ENCODE measurements around the gene ZNF335. TPM values are rescaled to one million over a fixed set of nuclear protein-coding genes. Genes with fewer than 3 reads are reported as not detected.
A peak's percentile ranks its signal among the peaks of the same experiment; 100 is the strongest.

The ZNF335 gene
- total and polyA plus RNA-seq, 2 of the 13 experiments (the other 11 are each of a cell fraction or from before 2014, with no cell fraction given) = 9.7 to 13.7 TPM

DNA sequence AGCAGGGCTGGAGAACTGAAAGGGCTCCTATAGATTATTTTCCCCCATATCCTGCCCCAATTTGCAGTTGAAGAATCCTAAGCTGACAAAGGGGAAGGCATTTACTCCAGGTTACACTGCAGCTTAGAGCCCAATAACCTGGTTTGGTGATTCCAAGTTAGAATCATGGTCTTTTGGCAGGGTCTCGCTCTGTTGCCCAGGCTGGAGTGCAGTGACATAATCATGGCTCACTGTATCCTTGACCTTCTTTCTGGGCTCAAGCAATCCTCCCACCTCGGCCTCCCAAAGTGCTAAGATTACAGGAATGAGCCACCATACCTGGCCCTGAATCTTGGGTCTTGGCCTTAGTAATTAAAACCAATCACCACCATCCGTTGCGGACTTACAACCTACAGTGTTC is 35.7 kb upstream of the ZNF335 start:
- Histone ChIP-seq H2AFZ (ENCODE audit: low read length) (no peak overlapping the region), H3K9ac (ENCODE audit: insufficient read depth, low read depth, low read length) (no peak overlapping the region), H3K4me2 (ENCODE audit: low read depth, low read length) (no peak overlapping the region), H3K9me3 (ENCODE audit: low read length) (no peaks in the 10 kb centered on the region), H3K79me2 (ENCODE audit: insufficient read depth, low read length) (no peaks in the 10 kb centered on the region), H3K4me1 (ENCODE audit: insufficient read depth, low read length) (peaks cover 6% of the 10 kb centered on the region; the same call in 1 of the 2 replicates), H4K20me1 (ENCODE audit: insufficient read depth, low read length) (no peaks in the 10 kb centered on the region), H3K4me3 (replicated peaks in 1 of 3; ENCODE audit: insufficient read depth in 1 of 3, low read depth in 2 of 3, low read length in 3 of 3) (no peak overlapping the region), H3K27ac (ENCODE audit: extremely low read length, insufficient read depth, low read length) (no peak overlapping the region), H3K27me3 (ENCODE audit: control insufficient read depth in 1 of 2, insufficient read depth in 2 of 2, low read length in 2 of 2) (peaks cover 31 to 89% of the 10 kb centered on the region in 2 experiments; a peak in 4 of 5 replicates), H3K36me3 (replicated peaks in 1 of 2; ENCODE audit: control insufficient read depth in 1 of 2, insufficient read depth in 2 of 2, low read length in 2 of 2) (no peaks in the 10 kb centered on the region)
- no peak for ATAC-seq
- ChIA-PET POLR2A (no interaction called here), CTCF (ENCODE audit: low intra/inter-chr PET ratio, low total read pairs) (no interaction called here)
- in situ Hi-C loops (cut with HindIII; ENCODE audit: extremely low pct_ligation_motif_present, low pct_unique_long_range_greater_than_20kb) = no loop called here
- TF ChIP-seq ZNF605 (CRISPR knock-in tag; IDR thresholded peaks at IDR 0.05) (no peak), ZNF121 (CRISPR knock-in tag; IDR thresholded peaks at IDR 0.05) (0 out of 2 replicates have a peak, but pooled peaks have one; percentile 32), SKI (IDR thresholded peaks at IDR 0.05; ENCODE audit: partially characterized antibody) (no peak), ZNF879 (CRISPR knock-in tag; IDR thresholded peaks at IDR 0.05) (no peak), ZBTB3 (CRISPR knock-in tag; IDR thresholded peaks at IDR 0.05; ENCODE audit: borderline replicate concordance, low read depth) (no peak), ZC3H13 (CRISPR knock-in tag; IDR thresholded peaks at IDR 0.05) (no peak), ZBTB38 (CRISPR knock-in tag; IDR thresholded peaks at IDR 0.05) (no peak)
- TF ChIP-seq, protein P1, sequence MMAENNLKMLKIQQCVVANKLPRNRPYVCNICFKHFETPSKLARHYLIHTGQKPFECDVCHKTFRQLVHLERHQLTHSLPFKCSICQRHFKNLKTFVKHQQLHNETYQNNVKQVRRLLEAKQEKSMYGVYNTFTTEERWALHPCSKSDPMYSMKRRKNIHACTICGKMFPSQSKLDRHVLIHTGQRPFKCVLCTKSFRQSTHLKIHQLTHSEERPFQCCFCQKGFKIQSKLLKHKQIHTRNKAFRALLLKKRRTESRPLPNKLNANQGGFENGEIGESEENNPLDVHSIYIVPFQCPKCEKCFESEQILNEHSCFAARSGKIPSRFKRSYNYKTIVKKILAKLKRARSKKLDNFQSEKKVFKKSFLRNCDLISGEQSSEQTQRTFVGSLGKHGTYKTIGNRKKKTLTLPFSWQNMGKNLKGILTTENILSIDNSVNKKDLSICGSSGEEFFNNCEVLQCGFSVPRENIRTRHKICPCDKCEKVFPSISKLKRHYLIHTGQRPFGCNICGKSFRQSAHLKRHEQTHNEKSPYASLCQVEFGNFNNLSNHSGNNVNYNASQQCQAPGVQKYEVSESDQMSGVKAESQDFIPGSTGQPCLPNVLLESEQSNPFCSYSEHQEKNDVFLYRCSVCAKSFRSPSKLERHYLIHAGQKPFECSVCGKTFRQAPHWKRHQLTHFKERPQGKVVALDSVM (CRISPR knock-in tag; IDR thresholded peaks at IDR 0.05) = peak; percentile 34; the same call in 1 of the 2 replicates
- no TSS peak for BruUV-seq (replicated peaks)
- FAIRE-seq = no peak
- 30% methylated on average over 4 of the region's 4 CpGs for WGBS (ENCODE audit: low lambda C conversion rate)
- no peak for DNase-seq (ENCODE audit: low spot score)
- intact Hi-C loops (cut with micrococcal nuclease; ENCODE audit: unreplicated experiment) = no loop called here

Measured in HepG2 (cell line).